Upper lobe of left lung (tissue), 6 donors: ENCODE data around the gene KCNJ14. TPM values are rescaled to one million over a fixed set of nuclear protein-coding genes. Genes with fewer than 3 reads are reported as not detected.

Experiments used
- ATAC-seq, 2 donors: fragments of 200-7000 bp; cut with Tn5 transposase; one replicate each; pipeline ENCODE4 v1.9.1; 2022; ENCODE audit warnings: mild to moderate bottlenecking in 2 of 2, moderate library complexity in 2 of 2; ENCODE audit not compliant: low FRiP score in 2 of 2
- DNase-seq, 2 donors: peaks; one replicate each; pipeline ENCODE4 v3.0.0-alpha.2; 2019 to 2020
- H3K27ac ChIP-seq, 4 donors: fragments of 200-600 bp; sonication (generic); one replicate each; pipeline ENCODE4 v1.5.1; 2016 to 2019
- H3K27me3 ChIP-seq, 4 donors: fragments of 200-600 bp; sonication (generic); one replicate each; pipeline ENCODE4 v1.5.1; 2017 to 2019
- H3K36me3 ChIP-seq, 4 donors: fragments of 200-600 bp; sonication (generic); one replicate each; pipeline ENCODE4 v1.5.1; 2016 to 2019
- H3K4me1 ChIP-seq, 4 donors: fragments of 200-600 bp; sonication (generic); one replicate each; pipeline ENCODE4 v1.5.1; 2018 to 2019
- H3K4me3 ChIP-seq, 4 donors: fragments of 200-600 bp; sonication (generic); one replicate each; pipeline ENCODE4 v1.5.1; 2017 to 2019; ENCODE audit warnings: mild to moderate bottlenecking in 2 of 4, moderate library complexity in 1 of 4
- H3K9me3 ChIP-seq, 4 donors: fragments of 200-600 bp; sonication (generic); one replicate each; pipeline ENCODE4 v1.5.1; 2018 to 2019
- EP300 ChIP-seq, 4 donors: sonication (generic); formaldehyde crosslinking; IDR thresholded peaks; one replicate each; pipeline ENCODE4 v1.5.1; 2017; ENCODE audit warnings: antibody characterized with exemption in 4 of 4, control low read depth in 2 of 4
- POLR2A ChIP-seq, 4 donors: fragments of 450-650 bp; IDR thresholded peaks; one replicate each; pipeline ENCODE4 v1.5.1; 2016 to 2017; ENCODE audit warnings: antibody characterized with exemption in 4 of 4, mild to moderate bottlenecking in 2 of 4
- POLR2AphosphoS5 ChIP-seq, 2 donors: sonication (generic); formaldehyde crosslinking; IDR thresholded peaks; one replicate each; pipeline ENCODE4 v1.5.1; 2017; ENCODE audit warnings: antibody characterized with exemption in 2 of 2
- WGBS, 2 donors: methylation state at CpG; one replicate each; pipeline ENCODE4 v1.1.5; 2017 to 2018; 5-methylcytosine and 5-hydroxymethylcytosine counted together
- total RNA-seq, 6 donors: library from RNA; depleted of rRNA in 4 of 6; stranded (reverse); fragments of >200 nt in 4 of 6; gene quantifications; one replicate each; pipeline versions ENCODE4 v1.1.0 to v1.2.1, GENCODE V29; 2016 to 2021
- TF ChIP-seq, protein P1 (sequence below), 6 experiments: fragments of 450-650 bp in 4 of 6; fragments of 200-600 bp in 2 of 6; sonication (generic) in 2 of 6; IDR thresholded peaks; one replicate each; pipeline ENCODE4 v1.5.1; 2016 to 2019; ENCODE audit warnings: antibody characterized with exemption in 6 of 6
- donor health status: DM: no; HTN: no; CAD: no; lungs with moderate emphysema.
- donor health status: DM: no; HTN: yes; CAD: no; lungs with severe emphysema.

KCNJ14 gene
- total RNA-seq, 6 donors from 2014 or later: 0.54 to 1.9 (median 0.91) TPM

DNA sequence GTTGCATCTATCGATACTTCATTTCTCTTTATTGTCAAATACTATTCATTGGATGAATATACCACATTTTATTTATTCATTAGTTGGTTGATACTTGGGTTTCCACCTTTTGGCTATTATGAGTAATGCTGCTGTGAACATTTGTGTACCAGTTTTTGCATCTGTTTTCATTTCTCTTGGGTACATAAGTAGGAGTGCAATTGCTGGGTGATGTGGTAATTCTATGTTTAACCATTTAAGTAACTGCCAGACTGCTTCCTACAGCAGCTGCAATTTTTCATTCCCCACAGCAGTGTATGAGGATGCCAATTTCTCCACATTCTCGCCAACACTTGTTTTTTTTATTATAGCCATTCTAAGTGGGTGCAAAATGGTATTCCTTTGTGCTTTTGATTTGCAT lies 2.6 kb downstream of the KCNJ14 start:
- H3K9me3 ChIP-seq: no peaks in the 10 kb centered on the region
- peaks cover 0 to 39% (median 23%) of the 10 kb centered on the region in 4 donors for H3K36me3 ChIP-seq
- ATAC-seq (no peak), DNase-seq (no peak)
- TF ChIP-seq, protein P1, sequence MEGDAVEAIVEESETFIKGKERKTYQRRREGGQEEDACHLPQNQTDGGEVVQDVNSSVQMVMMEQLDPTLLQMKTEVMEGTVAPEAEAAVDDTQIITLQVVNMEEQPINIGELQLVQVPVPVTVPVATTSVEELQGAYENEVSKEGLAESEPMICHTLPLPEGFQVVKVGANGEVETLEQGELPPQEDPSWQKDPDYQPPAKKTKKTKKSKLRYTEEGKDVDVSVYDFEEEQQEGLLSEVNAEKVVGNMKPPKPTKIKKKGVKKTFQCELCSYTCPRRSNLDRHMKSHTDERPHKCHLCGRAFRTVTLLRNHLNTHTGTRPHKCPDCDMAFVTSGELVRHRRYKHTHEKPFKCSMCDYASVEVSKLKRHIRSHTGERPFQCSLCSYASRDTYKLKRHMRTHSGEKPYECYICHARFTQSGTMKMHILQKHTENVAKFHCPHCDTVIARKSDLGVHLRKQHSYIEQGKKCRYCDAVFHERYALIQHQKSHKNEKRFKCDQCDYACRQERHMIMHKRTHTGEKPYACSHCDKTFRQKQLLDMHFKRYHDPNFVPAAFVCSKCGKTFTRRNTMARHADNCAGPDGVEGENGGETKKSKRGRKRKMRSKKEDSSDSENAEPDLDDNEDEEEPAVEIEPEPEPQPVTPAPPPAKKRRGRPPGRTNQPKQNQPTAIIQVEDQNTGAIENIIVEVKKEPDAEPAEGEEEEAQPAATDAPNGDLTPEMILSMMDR (IDR thresholded peaks at IDR 0.05): no peak
- no peak for TF ChIP-seq EP300 (IDR thresholded peaks at IDR 0.05)
- TF ChIP-seq POLR2AphosphoS5 (IDR thresholded peaks at IDR 0.05): no peak
- no peak for TF ChIP-seq POLR2A (IDR thresholded peaks at IDR 0.05)
- 91 to 100% methylated on average over 2 of the region's 2 CpGs for WGBS, 2 donors
- no peaks in the 10 kb centered on the region for H3K4me1 ChIP-seq
- H3K27me3 ChIP-seq: no peaks in the 10 kb centered on the region
- no peak overlapping the region for H3K27ac ChIP-seq
- H3K4me3 ChIP-seq: no peak overlapping the region

DNA sequence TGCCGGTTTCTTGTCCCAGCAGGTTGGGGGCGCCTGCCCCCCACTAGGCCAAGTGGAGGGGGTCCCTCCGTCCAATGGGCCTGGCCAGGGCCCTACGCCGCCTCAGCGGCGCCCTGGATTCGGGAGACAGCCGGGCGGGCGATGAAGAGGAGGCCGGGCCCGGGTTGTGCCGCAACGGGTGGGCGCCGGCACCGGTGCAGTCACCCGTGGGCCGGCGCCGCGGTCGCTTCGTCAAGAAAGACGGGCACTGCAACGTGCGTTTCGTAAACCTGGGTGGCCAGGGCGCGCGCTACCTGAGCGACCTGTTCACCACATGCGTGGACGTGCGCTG lies 6.2 kb downstream of the KCNJ14 start:
- ATAC-seq: no peak
- 93 to 95% methylated on average over 33 to 36 of the region's 36 CpGs for WGBS, 2 donors
- Histone ChIP-seq H3K9me3 (no peaks in the 10 kb centered on the region), H3K36me3 (peaks cover 0 to 6% (median 2%) of the 10 kb centered on the region in 4 donors), H3K27me3 (no peaks in the 10 kb centered on the region), H3K27ac (no peak overlapping the region), H3K4me1 (no peaks in the 10 kb centered on the region), H3K4me3 (no peak overlapping the region)
- peak in 1 of 2 donors; percentile 86 for DNase-seq
- TF ChIP-seq POLR2A (IDR thresholded peaks at IDR 0.05): no peak

DNA sequence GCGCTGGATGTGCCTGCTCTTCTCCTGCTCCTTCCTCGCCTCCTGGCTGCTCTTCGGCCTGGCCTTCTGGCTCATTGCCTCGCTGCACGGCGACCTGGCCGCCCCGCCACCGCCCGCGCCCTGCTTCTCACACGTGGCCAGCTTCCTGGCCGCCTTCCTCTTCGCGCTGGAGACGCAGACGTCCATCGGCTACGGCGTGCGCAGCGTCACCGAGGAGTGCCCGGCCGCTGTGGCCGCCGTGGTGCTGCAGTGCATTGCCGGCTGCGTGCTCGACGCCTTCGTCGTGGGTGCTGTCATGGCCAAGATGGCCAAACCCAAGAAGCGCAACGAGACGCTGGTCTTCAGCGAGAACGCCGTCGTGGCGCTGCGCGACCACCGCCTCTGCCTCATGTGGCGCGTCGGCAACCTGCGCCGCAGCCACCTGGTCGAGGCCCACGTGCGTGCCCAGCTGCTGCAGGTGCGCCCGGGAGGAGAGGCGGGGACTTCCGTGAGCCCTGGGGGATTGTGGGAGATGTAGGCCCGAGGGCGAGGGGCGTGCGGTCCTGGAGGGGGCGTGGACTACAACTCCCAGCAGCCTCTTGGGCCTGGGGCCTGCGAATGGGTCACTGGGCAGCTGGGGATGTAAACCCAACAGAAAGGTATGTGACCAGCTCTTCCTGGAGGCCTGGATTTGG lies 6.7 kb downstream of the KCNJ14 start:
- TF ChIP-seq POLR2AphosphoS5 (IDR thresholded peaks at IDR 0.05) (no peak), POLR2A (IDR thresholded peaks at IDR 0.05) (no peak), EP300 (IDR thresholded peaks at IDR 0.05) (no peak)
- TF ChIP-seq, protein P1 (IDR thresholded peaks at IDR 0.05): no peak
- H3K4me1 ChIP-seq: no peaks in the 10 kb centered on the region
- 88 to 89% methylated on average over 37 to 61 of the region's 62 CpGs for WGBS, 2 donors
- H3K9me3 ChIP-seq: no peaks in the 10 kb centered on the region
- no peak overlapping the region for H3K4me3 ChIP-seq
- ATAC-seq (peak in 1 of 2 donors; percentile 18), DNase-seq (peak in 1 of 2 donors; percentile 84)
- no peak overlapping the region for H3K27ac ChIP-seq
- H3K36me3 ChIP-seq: peaks cover 0 to 6% (median 2%) of the 10 kb centered on the region in 4 donors
- H3K27me3 ChIP-seq: no peaks in the 10 kb centered on the region

DNA sequence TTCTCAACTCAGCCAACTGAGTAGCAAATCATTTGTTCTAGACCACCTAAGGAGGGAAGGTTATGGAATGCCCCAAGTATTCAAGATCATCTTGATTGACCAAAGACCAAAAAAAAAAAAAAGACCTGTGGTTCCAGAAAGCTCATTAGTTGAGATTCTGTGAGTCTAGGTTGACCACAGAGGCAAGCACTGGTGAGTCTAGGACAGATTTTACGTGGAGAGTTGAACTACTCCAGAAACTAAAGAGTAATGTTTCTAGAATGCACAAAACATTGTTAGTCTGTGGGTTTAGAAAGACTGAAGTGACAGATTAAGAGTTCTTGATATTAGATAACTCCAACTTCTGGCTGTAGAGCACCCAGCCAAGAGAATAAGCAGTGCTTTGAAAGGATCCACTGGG lies 9.8 kb downstream of the KCNJ14 start:
- Histone ChIP-seq H3K4me1 (peaks cover 8 to 13% (median 9%) of the 10 kb centered on the region in 4 donors), H3K27me3 (no peaks in the 10 kb centered on the region), H3K4me3 (no peak overlapping the region), H3K27ac (no peak overlapping the region), H3K36me3 (peaks cover 0 to 7% (median 0%) of the 10 kb centered on the region in 4 donors), H3K9me3 (no peaks in the 10 kb centered on the region)
- 83 to 85% methylated on average over 1 of the region's 1 CpG for WGBS, 2 donors
- ATAC-seq: no peak
- DNase-seq: no peak
- TF ChIP-seq POLR2AphosphoS5 (IDR thresholded peaks at IDR 0.05): no peak
- no peak for TF ChIP-seq EP300 (IDR thresholded peaks at IDR 0.05)
- TF ChIP-seq, protein P1 (IDR thresholded peaks at IDR 0.05): no peak
- TF ChIP-seq POLR2A (IDR thresholded peaks at IDR 0.05): no peak

DNA sequence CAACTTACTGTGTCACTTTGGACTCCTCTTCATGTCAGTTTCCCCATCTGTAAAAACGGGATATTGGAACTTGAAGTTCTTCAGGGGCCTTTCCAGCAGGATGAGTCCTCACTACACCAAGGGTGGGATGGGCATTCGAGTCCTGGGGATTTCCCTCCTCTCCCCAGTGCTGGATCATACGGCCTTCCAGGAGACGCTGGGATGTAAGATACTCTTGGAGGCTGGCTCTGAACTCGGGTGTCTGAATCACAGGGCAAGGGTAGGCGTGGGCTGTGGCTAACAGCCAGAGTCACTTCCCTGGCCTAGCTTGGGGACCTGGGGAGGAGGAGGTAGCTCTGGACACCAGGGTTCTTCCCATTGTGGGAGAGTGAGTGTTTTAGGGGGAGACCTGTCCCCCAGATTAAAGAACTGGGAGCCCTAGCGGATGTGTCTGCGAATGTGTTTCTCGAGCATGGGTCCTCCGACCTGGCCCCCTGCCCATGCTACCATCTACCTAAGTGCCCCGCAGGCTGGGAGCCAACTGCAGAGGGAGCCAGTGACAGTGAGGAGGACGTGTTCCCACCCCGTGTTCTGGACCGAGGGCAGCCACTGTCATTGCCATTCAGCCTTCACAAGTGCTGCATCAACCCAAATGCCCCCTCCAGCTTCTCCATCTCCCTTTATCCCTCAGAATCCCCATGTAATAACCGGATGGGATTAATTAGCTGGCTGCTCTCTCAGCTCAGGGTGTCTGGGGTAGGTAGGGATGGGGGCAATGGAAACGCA lies 11.4 kb downstream of the KCNJ14 start:
- no peak for TF ChIP-seq EP300 (IDR thresholded peaks at IDR 0.05)
- no peak for ATAC-seq
- H3K27me3 ChIP-seq: no peaks in the 10 kb centered on the region
- no peak overlapping the region for H3K4me3 ChIP-seq
- H3K4me1 ChIP-seq: peaks cover 14 to 21% (median 17%) of the 10 kb centered on the region in 4 donors
- no peaks in the 10 kb centered on the region for H3K9me3 ChIP-seq
- 78 to 82% methylated on average over 10 to 16 of the region's 16 CpGs for WGBS, 2 donors
- DNase-seq: no peak
- H3K36me3 ChIP-seq: peaks cover 10 to 22% (median 15%) of the 10 kb centered on the region in 4 donors
- no peak overlapping the region for H3K27ac ChIP-seq
